Stimulated activated CD4-positive, alpha-beta T cell treated with anti-CD3 and anti-CD28 coated beads, TNF-alpha, amount 100 ng/mL, for 24 hours (primary cell): ENCODE data around the gene FAM83E.
"Not testable (repeated sequence)": the region's sequence is repeated elsewhere in the genome, so short reads cannot be mapped to it uniquely, and the experiment has no call there.

Experiments used
- DNase-seq, 3 experiments: peaks; one replicate each; pipeline ENCODE4 v3.0.0-alpha.2; 2020; ENCODE audit warnings: low read depth in 3 of 3

FAM83E gene

DNA sequence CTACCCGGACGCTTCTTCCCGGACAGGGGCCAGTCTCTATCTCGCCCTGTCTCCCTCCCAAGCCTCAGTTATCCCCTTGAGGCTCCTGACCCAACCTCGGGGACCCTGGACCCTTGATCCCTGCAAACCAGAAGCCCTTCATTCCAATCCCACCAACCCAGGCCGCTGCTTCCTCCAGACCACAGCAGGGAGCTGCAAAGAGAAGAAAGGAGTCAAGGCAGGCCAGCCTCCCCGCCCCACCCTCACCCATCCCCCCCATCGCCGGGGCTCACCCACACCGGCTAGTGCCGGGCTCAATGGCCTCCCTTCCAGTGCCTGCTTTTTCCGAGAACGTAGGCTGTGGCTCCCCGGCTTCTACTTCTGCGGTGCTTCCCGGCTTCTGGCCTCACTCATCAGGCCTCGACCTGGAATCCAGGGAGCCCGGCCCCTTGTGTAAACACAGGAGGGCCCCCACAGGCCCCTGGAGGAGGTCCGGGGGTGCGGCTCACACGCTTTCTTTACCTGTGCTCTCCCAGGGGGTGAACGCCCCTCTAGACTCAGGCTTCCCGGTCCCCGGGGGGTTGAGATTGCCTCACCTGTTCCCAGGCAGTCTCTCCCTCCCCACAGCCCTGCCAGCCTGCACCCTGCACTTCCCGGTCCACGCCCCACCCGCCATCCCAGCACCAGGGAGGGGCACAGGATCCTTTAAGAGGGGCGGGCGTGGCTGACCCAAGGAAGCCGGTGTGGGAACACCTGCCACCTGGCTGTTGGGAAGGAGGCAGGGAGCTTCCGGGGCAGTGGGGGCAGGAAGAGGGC lies at the start of gene FAM83E:
Gene FAM83E (minus strand): TSS at position 641 of the 795 bp plus-strand sequence. CDS start 1,704 bp downstream, outside the sequence.
- no peak for DNase-seq

GRCh38 chr19:48664476-48664875 lies 49.6 kb upstream of the FAM83E start:
- DNase-seq: no peak

DNA sequence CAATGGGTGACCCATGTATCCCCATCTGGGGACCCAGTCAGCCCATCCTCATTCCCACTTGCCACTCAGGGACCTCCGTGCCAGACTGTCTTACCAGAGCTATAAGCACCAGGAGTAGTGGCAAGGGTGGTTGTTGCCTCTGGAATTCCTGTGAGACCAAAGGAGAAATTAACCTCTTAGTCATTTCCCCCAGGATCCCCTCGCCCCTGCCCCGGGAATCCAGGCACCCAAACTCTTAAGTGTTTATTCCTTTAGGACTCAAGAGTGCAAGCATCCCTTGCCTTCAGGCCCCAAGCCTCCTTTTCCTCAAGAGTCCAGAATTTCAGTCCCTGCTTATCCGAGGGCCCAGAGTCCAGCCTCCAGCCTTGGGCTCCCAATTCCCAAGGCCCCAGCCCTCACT lies 48.8 kb upstream of the FAM83E start:
- DNase-seq: no peak

- no peak for DNase-seq
These were observed 46.8 kb upstream of the FAM83E start for GRCh38 chr19:48661711-48662090.

GRCh38 chr19:48660852-48661710 lies 46.2 kb upstream of the FAM83E start:
- peak; percentile 66 to 85 (median 69) for DNase-seq

DNA sequence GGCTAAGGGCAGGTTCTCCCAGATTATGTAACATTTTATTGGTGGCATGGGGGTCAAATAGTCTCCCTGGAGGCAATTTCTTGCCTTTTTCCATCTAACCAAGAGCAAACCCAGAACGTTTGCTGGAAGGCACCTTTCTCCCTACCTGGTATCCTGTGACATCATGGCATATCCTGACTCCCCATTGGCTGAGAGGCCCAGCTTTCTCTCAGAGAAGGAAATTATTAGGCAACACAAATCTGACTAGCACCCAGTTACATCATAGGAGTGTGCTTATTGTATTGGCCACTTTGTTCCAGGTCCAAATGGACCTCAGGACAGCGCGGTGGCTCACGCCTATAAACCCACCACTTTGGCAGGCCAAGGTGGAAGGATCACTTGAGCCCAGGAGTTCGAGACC lies 44.9 kb upstream of the FAM83E start:
- DNase-seq: no peak

DNA sequence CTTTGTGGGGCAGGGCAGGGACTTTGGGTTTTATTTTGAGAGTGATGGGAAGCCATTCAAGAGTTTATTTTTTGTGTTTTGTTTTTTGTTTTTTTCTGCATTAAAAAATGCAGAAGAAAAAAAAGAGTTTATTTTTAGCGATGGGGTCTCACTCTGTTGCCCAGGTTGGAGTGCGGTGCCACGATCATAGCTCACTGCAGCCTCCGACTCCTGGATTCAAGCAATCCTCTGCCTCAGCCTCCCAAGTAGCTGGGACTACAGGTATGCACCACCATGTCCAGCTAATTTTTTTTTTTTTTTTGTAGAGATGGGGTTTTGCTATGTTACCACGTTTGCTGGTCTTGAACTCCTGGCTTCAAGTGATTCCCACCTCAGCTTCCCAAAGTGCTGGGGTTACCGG lies 43.6 kb upstream of the FAM83E start:
- DNase-seq: no peak

- DNase-seq: not testable (repeated sequence)
These were observed 43.0 kb upstream of the FAM83E start for GRCh38 chr19:48657828-48658227.

DNA sequence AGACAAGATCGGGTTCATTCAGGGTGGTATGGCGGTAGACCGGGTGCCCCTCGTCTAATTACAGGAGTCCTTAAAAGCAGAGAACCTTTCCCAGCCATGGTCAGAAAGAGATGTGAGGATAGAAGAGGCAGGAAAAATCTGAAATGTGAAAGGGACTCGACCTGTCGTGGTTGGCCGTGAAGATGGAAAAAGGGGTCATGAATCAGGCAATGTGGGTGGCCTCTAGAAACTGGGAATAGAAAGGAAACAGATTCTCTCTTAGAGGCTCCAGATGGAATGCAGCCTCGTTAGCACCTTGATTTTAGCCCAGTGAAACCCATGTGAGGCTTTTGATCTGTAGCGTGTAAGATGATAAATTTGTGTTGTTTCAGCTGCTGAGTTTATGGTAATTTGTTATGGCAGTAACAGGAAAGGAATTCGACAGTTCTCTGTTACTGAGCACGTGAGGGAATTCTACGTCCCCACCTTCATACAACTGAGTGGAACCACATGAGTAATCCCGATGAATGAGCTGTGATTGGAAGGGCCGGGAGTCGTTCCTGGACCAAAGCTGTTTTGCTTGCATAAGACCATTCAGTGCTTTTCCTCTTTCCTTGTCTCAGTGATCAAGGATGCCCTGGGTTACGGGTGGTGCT lies 42.1 kb upstream of the FAM83E start:
- DNase-seq: no peak

DNA sequence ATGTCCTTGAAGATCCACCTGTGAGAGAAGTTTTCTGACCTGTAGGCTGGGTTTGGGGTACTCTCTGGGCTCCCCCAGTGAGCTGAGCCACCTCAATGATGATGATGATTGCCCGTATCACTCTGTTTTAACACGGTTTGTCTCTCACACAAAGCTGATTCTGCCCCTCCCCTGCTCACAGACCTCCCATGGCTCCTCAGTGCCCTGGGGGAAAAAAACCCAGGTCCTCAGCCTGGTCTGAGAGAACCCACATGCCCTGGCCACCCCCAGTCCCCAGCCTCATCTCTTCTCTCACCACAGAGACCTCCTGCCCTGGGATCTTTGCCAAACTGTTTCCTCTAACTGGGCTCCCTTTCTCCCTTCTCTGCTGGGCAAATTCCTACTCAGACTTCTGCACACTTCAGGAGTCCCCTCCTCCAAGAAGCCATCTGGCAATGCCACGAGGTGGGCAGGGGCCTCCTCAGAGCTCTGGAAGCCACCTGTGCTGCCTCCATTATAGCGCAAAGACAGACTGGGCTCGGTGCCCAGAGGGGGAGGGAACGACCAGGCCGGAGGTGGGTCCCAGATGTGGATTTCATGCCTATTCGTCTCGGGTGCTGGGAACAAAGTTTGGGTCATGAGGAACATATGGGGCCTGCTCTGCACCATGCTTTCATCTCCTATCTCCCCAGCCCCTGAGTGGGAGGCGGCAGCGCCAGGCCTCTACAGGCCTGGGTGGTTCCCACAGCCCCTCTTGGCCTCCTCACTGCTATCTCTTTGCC lies 39.6 kb upstream of the FAM83E start:
- no peak for DNase-seq

DNA sequence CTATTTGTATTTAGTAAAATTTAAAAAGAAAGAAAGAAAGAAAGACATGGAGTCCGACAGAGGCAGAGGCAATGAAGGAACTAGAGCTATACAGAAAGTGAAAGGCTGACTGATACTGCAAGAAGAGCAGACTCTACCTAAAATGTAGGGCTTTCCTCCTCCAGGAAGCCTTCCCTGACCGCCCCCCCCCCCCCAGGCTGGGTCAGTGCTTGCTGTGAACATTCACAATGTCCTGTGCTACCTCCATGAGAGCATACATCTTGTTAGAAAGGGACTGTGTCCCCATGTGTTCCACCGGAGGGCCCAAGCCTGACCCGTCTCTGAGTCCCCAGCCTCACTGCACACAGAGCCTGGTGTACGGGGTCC lies 36.8 kb upstream of the FAM83E start:
- no peak for DNase-seq

DNA sequence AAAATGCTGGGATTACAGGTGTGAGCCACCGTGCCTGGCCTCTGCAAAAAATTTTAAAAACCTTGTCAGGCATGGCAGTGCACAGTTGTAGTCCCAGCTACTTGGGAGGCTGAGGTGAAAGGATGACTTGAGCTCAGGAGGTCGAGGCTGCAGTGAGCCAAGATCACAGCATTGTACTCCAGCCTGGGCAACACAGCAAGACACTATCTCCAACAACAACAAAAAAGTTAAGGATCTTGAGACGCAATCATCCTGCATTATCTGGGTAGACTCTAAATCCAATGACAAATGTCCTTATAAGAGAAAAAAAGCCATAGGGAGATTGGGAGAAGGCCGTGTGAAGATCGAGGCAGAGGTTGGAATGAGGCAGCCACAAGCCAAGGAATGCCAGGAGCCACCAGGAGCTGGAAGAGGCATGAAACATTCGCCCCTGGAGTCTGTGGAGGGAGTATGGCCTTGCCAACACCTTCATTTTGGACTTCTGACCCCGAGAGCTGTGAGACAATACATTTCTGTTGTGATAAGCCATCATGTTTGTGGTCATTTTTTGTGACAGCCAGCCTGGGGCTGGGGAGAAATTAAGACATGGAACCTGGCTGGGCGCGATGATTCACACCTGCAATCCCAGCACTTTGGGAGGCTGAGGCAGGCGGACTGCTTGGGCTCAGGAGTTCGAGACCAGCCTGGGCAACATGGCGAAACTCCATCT lies 36.3 kb upstream of the FAM83E start:
- DNase-seq: no peak

GRCh38 chr19:48648134-48648533 lies 33.3 kb upstream of the FAM83E start:
- DNase-seq: no peak

- DNase-seq: no peak
These were observed 31.9 kb upstream of the FAM83E start for GRCh38 chr19:48646722-48647216.

GRCh38 chr19:48646001-48646721 lies 31.3 kb upstream of the FAM83E start, which contains the start of gene CA11:
TSS of gene CA11 (minus strand) at chr19:48646187. CDS start at chr19:48645632, 555 bp downstream.
- DNase-seq: peak; percentile 82 to 91 (median 85)

- DNase-seq: no peak
These were observed 30.7 kb upstream of the FAM83E start for GRCh38 chr19:48645620-48646000.

GRCh38 chr19:48644839-48645619 lies 30.2 kb upstream of the FAM83E start:
- DNase-seq: peak in 2 of 3 experiments; percentile 62 to 70

DNA sequence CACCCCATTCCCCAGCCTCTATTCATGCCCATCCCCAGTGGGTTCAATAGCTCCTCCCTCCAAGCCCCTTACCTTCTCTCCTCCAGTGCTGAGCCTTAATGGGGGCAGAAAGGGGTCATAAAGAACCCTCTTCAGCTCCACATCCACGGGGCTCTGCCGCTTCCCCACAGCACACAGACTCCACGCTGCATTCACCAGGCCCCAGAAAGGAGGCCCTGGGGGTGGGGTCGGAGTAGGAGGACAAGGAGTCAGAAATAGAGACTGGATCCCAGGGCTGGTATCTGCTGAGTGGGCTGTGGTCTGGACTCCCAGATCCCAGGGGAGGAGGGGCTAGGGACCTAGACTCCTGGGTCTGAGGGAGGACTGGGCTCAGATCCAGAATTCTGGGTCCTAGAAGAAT lies 29.5 kb upstream of the FAM83E start:
- no peak for DNase-seq

GRCh38 chr19:48642862-48643261 lies 28.0 kb upstream of the FAM83E start:
- DNase-seq: no peak
